Upper lobe of left lung (tissue), 4 donors: ENCODE results near the gene RHEB.

Experiments used
- CTCF ChIP-seq, 6 experiments: fragments of 450-650 bp in 4 of 6; fragments of 200-600 bp in 2 of 6; sonication (generic) in 2 of 6; IDR thresholded peaks; one replicate each; pipeline ENCODE4 v1.5.1; 2016 to 2019; ENCODE audit warnings: antibody characterized with exemption in 6 of 6
- POLR2A ChIP-seq, 4 donors: fragments of 450-650 bp; IDR thresholded peaks; one replicate each; pipeline ENCODE4 v1.5.1; 2016 to 2017; ENCODE audit warnings: antibody characterized with exemption in 4 of 4, mild to moderate bottlenecking in 2 of 4
- POLR2AphosphoS5 ChIP-seq, 2 donors: sonication (generic); formaldehyde crosslinking; IDR thresholded peaks; one replicate each; pipeline ENCODE4 v1.5.1; 2017; ENCODE audit warnings: antibody characterized with exemption in 2 of 2

GRCh38 chr7:151455690-151456089 is 64.0 kb downstream of the RHEB start:
- TF ChIP-seq CTCF (IDR thresholded peaks at IDR 0.05): no peak
- TF ChIP-seq POLR2A (IDR thresholded peaks at IDR 0.05): no peak
- no peak for TF ChIP-seq POLR2AphosphoS5 (IDR thresholded peaks at IDR 0.05)
